G401.6 (cell line): ENCODE data around the gene PPP4R2.

ENCODE experiments used
- FAIRE-seq: peaks from 2 replicates; lab custom pipeline; 2012; peaks lifted over from hg19 to GRCh38; lab: Jason Lieb, UNC

Gene PPP4R2

DNA sequence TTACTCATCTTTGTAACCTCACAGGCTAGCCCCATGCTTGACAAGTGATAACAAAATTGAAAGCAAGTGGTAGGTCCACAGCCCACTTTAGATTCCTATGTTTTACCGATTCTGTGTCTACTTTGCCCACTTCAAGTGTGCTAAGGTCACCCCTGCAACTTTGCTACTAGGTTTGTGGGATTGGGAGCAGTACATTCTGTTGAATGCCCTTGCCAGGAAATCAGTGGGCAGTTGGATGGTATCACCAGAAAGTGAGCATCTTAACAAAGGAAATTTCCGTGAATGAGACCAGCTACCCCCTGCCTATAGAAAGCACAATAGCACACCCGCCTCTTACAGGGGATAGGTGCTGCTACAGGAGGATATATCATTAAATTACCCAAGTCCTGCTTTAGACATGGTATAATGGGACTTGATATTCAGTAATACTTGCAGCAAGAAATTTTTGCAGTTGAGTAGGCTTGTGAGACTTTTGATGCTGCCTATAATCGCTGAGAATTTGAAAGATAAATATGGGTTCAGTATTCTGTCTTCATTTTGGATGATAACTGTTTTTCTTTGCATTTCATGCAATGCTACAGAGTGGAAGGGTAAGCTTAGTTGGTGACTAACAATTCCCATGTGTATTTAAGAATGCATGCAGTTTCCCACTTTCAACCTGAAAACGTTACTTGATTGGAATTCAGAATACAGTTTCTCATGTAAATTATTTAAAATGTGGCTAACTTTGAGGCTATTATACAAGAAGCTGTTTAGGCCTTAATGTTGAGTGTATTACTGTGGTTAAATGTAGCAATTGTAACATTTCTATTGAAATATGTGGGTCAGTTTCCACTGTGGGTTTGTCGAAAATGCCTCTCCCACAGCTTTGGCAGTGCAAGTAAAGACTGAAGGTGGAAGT, 74.3 kb downstream of the PPP4R2 start:
- no peak for FAIRE-seq

DNA sequence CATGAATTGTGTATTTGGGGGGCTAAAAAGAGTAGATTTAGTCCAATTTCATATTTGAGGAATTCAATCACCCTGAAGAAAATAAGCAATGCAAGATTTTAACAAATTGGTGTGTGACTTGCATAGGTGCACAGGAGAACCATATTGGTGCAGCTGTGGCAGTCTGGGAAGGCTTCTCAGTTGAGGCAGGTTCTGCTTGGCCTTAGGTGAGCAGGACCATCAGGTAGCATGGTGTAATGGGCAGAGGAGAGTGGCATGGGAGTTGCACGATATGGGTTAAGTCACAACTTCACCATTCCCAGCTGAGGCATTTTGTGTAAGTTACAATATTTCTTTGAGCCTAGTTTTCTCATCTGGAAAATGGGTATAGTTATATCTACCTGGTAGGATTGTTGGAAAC, 75.3 kb downstream of the PPP4R2 start:
- FAIRE-seq = no peak

DNA sequence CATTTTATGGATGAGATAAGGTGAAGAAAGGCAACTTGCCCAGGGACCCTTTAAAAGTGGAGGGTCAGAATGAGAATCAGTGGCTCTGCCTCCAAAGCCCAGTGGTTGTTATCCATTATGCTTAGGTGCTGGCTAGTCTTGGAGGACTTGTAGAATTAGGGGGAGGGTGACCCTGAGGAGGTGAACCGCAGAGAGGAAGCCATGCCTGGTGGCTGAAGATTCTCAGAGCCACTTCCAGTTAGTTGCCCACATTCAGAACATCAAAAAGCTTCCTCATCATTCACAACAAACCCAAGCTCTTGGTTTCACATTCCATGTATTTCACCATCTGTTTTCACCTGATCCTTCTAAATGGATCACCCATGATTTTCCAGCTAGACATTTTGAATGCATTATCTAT, 76.0 kb downstream of the PPP4R2 start:
- FAIRE-seq = peak; percentile 21

DNA sequence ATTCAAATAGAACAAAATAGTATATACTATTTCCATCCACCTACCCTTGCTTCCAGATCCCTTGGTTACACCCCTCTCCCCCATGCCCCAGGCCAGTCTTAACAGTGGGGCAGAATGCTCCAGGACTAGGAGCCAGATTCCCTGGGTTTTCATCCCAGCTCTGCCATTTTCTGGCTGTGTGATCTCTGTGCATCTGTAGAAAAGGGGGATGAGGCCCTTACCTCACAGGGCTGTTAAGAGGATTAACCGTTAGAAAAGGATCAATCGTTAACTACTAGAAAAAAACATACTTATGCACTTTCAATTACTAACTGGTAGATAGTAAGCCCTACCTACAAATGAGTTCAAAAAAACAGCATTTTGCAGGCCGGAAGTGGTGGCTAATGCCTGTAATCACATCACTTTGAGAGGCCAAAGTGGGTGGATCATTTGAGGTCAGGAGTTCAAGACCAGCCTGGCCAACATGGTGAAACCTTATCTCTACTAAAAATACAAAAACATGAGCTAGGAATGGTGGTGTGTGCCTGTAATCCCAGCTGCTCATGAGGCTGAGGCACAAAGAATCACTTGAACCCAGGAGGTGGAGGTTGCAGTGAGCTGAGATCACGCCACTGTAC, 76.6 kb downstream of the PPP4R2 start:
- no peak for FAIRE-seq

DNA sequence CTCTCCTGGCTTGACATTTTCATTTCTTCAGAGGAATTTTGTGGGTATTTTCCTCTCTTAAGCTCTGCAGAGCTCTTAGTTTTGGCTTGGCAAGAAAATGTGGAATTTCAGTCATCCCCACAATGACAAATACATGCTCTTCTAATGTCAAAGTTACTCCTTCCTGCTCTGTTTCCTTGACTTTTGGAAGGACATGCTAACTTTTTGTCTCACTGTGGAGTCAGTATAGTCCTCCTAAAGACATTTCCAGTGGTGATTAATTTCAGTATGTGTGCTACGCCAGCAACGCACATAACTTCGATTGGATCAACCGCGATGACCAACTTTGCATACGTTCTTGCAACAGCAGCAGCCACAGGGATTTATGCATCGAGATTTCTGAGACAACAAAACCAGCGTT, 78.2 kb downstream of the PPP4R2 start:
- no peak for FAIRE-seq

DNA sequence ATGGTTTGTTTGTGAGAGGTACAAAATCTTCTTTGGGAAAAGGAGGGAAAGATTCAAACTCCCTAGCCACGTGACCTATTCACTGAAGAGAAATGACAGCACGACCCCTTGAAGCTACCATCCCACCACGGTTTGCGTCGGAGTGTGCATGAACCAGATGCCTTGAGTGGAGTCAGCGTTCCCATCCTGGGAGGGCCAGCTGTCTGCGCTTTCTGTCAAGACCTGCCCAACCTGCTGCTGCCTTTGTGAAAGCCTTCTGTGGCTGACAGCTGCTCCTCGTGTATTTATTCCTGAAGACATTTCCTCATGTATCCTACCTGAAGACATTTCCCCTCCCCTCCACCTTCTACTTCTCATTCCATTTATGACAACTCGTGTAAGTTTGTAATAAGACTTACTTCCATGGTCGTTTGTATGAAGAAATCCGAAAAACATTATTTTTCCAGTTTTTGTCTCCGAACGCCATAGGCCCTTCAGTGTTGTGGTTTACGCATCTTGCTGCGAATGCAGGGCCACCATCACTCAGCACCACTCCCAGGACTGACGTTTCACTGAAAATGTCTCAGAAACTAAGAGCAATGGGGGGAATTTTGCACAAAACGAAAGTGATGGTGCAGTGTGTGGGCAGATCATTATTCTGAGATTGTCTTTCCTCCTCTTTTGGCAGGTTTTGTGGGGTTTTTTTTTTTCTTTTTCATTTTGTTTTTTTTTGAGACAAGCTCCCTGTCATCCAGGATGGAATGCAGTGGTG, 83.8 kb downstream of the PPP4R2 start:
- no peak for FAIRE-seq

DNA sequence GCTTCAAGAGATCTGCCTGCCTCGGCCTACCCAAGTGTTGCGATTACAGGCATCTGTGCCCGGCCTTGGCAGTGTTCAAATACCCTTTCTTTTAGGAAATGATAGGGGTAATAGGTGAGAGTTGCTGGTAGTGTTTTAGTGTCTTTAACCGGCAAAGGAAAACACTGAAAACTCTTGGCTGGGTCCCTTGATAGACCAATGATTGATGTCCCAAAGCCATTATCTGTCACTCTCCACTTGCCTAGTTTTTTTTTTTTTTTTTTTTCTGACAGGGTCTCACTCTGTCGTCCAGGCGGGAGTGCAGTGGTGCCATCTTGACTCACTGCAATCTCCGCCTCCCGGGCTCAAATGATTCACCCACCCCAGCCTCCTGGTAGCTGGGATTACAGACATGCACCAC, 84.5 kb downstream of the PPP4R2 start:
- FAIRE-seq = no peak

DNA sequence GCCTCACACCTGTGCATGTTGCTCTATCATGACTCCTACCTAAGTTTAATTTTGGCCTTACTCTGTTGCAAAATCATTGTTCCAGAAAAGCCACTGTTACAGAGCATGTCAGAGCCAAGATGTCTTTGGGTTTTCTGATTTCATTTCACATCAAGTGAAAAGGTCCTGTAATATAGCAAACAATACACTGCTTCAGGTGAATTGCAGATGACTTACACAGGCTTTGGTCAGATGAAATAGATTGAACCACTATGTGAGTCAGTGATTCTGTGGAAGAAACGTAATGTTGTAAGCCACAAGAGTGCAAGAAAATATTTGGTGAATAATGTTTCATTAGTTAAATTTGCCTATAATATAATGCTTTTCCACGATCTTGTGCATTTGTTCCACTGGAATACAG, 87.6 kb downstream of the PPP4R2 start:
- no peak for FAIRE-seq

DNA sequence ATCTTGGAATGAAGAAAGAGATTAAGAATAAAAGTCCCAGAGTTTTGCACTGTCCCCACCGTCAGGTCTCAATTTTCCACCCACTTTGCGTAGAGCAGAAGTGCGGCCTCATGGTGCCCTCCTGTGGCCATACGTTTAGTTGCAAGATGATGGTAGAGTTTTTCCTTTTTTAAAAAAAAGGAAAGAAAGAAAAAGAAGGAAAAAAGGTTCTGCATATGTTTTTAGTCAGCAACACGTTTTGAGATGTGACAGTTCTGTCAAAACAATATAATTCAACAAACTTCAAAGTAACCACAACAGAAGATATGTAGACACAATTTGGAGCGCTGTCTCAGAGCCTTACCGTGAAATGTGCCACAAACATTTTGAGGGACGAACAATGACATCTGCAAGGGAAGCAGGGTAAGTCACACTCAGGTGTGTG, 89.5 kb downstream of the PPP4R2 start:
- FAIRE-seq = peak; percentile 94

DNA sequence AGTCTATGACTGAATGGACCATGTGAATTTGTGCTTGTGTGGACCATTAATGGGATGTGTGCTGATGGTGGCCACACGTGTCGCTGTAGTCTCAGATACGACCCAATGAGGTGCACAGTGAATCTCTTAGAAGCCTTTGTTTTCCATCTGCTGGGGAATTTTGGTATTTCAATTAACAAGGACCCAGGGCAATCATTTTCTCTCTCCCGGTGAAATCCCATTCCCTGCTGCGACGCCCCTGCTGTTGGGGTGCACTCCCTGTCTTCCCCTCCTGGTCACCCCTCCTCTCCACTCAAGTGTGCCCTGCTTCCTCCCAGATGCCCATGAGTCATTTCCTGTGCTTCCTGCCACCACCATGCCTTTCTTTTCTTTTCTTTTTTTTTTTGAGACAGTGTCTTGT, 97.5 kb downstream of the PPP4R2 start:
- no peak for FAIRE-seq

DNA sequence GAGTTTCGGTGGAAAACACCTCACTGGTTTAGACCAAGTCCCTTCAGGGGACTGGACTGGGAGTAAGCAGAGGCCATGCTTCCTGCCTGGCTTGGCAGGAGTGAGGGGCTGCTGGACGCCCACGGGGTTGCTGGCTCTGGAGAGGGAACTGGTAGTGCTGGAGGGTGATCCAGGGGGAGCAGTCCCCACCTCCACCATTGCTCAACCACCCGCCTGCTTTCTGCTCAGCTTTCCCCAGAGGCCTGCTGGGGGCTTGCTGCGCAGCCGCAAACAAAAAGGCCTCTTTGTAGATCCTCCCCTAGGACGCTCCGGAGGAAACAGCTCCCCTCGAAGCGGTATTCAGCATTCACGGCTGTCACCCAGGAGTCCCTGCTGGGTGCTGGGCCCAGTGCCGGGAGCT, 98.3 kb downstream of the PPP4R2 start:
- FAIRE-seq = no peak

DNA sequence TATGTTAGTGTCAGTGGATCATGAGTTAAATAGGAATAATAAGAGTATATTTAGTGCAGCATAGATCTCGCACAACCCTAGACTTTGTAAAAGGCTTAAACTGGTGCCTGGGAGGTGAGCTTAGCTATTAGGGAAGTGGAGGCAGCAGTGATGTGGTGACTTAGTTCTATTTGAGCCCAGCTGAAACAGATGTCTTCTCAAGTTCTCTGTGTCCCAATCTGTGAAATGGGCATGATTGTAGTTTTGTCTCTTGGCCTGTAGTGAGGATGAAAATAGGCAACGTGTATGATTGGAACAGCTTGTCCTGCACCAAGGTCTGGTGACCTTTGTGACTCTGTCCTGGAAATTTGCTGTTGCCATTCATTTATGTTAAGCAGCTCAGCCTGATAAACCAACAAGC, 99.6 kb downstream of the PPP4R2 start:
- no peak for FAIRE-seq

DNA sequence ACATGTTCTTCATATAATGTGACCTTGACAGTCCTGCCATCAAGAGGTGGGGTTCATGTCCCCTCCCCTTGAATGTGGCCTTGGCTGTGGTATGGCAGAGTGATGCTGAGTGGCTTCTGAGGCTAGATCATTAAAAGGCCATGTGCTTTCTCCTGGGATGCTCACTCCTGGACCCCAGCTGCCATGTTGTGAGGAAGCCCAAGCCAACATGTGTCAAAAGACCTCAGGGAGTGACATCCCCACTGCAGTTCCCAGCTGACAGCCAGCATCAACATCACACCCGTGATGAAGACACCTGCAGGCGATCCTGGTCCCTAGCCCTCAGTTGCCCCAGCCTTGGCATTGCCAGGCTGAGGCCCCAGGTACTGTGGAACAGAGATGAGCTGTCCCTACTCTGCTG, 101.4 kb downstream of the PPP4R2 start:
- no peak for FAIRE-seq

DNA sequence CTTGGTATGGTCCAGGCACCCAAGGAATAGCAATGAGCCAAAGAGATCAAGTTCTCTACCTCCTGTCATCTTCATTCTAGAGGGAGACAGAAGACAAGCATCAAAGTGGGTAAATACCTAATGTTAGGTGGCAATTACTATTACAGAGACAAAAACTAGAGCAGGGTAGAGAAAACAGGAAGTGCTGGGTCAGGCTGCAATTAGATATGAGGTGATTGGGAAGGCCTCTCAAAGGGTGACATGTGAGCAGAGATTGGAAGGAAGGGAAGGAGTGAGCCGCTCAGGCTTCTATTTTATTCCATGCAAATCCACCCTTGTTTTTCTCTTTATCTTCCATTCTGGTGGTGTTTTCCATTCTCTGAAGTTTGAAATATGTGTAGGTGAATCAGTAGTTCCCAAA, 102.3 kb downstream of the PPP4R2 start:
- FAIRE-seq = no peak

DNA sequence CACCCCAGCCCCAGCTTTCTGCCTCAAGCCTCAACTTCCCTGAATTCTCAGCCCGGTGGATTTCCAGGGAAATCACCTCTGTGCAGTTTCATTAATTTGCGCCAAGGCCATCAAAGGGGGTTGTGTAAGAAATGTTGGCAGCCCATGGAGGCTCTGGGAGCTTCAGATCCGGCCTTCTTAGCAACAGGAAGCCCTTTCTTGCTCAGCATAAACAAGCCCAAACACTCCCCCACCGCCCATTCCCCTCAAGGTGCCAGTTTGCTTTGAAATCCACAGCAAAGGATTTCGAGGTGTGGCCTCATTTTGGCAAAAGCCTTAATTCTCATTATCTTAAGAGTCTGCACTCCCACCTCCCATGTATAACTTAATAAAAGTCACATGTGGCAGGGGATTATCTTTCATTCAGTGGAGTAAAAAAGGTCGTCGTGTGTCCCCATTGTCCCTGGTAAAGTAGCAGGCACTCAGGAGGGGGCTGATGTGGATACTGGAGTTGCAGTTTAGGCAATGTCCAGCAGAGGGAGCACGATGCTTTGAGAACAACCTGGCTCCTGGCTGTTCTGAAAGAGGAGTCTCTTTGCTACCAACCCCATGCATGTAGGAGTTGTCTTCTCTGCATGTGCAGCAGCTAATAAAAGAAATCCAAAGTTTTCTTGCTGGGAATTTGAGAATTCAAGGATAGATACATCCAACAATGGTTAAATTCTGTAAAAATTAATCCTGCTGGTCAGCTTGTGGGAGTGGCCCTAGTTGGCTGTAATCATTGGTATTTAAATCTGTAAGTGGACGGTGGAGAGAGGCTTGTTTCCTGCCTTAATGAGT, 104.3 kb downstream of the PPP4R2 start:
- FAIRE-seq = peak; percentile 84

DNA sequence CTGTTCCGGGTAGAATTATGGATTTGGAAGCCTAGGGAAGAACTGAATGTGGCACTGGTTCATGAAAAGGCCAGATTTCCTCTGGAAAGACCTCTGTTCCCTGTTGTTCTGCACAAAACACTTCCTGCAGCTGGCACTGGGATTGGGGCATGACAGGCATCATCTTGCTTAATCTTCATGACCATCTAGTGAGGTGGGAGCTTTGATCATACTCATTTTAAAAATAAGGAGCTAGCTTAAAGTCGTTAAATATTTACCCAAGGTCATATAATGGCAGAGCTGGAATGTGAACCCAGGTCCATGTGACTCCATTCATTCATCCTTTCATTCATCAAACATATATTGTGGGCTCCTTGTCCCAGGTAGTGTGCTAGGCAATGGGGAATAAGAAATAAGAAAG, 105.3 kb downstream of the PPP4R2 start:
- no peak for FAIRE-seq

DNA sequence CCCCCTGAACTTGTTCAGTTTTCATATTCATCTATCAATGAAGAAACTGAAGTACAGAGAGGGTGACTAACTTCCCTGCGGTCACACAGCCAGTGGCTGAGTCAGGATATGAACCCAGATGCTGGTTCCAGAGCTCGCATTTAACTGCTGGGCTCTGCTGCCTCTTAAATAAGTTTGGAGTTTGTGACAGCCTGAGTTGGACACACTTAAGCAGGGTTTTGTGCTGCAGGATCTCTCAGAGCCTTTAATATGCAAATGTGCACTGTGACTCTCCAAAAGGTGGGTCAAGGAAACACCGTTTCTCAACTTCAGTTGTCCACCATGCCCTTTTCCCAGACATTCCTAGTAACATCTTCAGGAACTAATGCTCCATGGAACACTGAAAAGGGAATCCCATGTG, 110.6 kb downstream of the PPP4R2 start:
- FAIRE-seq = no peak

DNA sequence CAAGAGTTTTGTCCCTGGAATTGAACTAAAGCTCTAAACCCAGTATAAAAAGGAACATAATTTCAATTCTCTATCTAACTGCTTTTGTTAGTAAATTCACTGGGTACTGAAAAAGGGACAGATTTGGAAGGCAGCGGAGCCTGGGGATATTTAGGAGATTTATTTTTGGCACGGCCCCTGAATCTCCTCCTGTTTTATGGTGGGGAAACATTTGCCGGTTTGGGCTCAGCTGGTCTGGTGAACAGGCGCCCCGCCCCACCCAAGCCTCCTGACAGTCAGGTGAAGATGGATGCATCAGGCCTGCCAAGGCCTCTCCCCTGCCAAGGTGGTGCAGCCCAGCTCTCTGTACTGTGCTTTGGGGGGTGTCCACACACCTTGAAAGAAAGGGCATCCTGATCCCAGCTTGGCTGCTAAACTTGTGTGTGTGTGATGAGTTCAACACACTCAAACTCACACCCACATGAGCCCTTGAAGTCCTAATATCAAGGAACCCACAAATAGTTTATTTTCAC, 111.1 kb downstream of the PPP4R2 start:
- no peak for FAIRE-seq

DNA sequence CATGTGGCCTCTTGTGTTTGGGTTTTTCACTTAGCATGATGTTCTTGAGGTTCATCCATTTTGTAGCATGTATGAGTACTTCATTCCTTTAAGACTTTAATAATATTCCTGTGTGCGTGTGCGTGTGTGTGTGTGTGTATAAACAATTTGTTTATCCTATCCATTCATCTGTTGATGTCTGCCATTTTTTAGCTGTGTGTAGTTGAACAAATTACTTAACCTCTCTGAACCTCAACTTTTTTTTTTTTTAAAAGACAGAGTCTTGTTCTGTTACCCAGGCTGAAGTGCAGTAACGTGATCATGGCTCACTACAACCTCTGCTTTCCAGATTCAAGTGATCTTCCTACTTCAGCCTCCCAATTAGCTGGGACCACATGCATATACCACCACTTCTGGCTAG, 112.1 kb downstream of the PPP4R2 start:
- no peak for FAIRE-seq

DNA sequence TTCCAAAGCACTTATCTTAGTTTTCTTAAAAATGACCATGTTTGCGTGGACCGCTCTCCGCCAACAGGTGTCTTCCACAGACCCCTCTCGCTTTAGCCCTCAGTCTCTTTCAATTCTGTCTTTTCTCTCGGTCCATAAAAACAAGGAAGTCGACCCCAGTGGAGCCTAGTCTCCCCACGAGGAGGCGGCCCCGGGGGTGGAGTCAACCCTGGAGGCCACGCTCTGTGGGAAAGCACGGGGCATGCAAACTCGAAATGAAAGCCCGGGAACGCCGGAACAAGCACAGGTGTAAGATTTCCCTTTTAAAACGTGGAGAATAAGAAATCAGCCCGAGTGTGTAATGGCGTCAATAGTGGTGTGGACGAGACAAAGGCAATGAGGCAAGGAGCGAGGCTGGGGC, 113.9 kb downstream of the PPP4R2 start:
- peak; percentile 98 for FAIRE-seq

DNA sequence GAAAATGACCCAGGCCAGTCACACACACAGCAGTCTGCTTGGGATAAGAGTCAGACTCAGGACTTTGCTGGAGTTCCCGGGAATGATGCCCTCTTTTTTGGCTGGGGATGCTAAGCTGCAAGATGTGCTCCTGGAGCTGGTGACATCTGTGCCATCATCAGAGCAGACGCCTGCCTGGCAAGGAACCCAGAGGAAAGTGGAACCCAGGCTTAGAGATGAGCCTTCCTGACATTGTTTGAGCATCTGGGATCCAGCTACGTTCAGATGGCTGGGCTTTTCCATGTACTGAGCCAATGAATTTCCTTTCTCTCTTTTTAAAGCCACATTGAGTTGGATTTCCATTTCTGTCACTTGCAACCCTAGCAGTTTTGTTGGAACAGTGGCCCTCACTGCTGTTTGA, 118.1 kb downstream of the PPP4R2 start:
- no peak for FAIRE-seq

DNA sequence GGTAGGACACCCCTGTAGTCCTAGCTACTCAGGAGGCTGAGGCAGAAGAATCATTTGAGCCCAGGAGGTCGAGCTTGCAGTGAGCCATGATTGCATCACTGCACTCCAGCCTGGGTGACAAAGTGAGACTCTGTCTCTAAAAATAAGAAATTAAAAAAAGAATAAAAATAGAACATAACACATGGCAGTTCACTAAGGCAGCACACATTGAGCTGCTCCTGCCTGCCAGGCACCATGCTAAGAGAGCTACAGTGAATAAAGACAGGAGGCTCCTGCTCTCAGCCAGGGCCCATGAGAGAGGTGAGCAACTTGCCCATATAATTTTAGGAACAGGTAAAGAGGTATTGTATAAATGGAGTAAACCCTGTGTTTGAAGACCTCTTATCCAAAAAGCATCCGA, 119.2 kb downstream of the PPP4R2 start:
- no peak for FAIRE-seq
